HG02571 (cell line): ENCODE measurements around the gene UXT.
A peak's percentile ranks its signal among the peaks of the same experiment; 100 is the strongest.

Experiments used
- ATAC-seq: cut with Tn5 transposase; IDR thresholded peaks from one replicate; pipeline ENCODE4 v1.9.1; 2021; ENCODE audit warnings: mild to moderate bottlenecking, moderate library complexity; ENCODE audit not compliant: unreplicated experiment

Gene UXT

DNA sequence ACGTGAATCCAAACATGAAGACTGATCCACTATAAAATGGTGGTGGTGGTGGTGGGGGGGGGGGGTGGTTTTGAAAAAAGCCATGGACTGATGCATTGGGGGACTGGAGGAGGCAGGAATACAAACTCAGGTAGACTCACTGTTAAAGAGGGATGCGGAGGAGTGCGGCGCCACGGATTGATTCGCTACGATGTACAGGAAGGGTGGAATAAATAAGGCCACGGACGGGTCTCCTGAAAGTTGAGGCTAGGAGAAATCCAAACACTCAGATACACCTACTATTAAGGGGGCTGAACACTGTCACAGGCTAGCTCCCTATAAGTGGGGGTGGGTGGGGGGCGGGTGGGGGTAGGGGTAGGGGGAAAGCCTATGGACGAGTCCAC lies 9.2 kb downstream of the UXT start:
- no peak for ATAC-seq

DNA sequence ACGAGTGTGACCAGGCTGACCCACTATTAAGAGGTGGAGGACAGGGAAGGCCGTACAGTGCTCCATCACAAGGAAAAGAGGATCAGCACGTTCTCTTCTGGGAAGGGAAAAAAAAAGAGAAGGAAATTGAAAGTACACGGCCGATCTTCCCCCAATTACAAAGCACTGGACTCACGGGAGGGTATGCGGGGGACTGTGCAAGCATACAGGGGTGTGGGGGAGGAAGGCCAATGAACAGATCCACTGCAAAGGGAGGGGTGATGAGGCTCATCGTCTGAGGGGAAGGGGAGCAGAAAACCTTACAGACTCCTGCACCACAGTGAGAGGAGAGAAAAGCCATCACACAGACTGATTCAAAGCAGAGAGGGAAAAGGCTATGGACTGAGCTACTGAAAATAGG lies 9.7 kb downstream of the UXT start:
- ATAC-seq: no peak

DNA sequence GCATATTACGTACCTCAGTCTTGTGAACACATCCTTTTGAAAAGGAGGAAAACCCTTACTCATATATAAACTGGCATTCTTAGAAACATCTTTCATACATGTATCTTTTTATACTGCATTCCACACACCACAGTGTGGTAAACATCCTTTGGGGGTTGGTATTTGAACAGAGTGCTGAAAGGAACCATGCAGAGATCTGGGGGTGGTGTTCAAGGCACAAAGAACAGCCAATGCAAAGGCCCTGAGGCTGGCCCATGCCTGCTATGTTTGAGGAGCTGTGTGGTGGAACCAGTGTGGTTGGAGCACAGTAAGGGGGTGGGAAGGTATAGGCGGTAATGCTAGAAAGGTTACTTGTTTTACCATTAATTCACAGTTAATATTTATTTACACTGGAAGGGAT lies 10.6 kb downstream of the UXT start:
- no peak for ATAC-seq

DNA sequence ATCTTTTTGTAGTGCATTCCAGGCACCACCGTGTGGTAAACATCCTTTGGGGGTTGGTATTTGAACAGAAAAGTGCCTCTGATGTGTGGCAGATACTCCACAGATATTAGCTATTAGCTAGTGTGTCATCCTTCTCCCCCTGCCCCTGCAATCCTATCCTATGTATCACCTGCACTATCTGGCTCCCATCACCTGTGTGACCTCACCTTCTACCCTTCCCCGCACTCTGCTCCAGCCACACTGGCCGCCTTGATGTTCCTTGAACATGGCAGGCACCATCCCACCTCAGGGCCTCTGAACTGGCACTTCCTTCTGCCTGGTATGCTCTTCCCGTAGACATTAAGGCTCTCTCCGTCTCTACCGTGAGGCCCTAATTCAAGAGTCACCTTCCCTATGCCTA lies 12.3 kb downstream of the UXT start:
- ATAC-seq: no peak

DNA sequence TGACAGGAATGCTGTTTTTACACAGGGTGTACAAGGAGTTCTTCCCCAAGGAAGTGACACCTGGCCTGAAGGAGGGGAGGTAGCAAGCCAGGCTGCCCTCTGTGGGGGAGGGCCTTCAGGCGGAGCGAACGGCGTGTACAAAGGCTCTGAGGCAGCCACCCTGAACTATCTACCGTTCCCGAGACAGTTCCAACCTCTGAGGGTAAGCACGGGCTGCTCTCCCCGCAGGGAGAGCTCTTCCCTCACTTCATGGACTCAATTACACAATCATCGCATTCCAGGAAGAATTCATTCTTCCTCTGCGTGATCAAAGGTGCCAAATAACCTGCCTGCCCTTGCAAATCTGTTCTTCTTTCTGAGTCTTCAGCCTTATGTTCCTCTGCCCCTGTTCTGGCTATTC lies 13.4 kb downstream of the UXT start:
- ATAC-seq: no peak

DNA sequence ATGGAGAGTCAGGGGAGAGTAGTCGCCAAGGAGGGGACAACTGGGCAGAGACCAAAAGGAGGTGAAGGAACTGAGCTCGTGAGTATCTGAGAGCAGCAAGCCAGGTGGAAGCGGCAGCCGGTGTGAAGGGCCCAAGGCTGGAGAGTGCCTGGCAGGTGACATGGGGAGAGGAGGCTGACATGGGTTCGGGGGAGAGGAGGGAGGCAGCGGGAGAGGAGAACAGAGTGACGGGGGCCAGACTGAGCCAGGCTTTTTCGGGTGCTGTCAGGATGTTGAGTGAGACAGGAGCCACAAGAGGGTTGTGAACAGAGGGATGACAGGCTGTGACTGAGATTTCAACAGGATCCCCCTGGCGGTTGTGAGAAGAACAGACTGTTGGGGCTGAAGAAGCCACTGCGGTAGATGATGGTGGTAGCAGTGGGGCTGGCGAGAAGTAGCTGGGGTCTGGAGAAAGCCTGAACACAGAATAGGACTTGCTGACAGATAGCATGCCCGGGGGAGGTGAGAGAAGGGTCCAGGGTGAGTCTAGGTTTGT lies 14.4 kb downstream of the UXT start:
- no peak for ATAC-seq

DNA sequence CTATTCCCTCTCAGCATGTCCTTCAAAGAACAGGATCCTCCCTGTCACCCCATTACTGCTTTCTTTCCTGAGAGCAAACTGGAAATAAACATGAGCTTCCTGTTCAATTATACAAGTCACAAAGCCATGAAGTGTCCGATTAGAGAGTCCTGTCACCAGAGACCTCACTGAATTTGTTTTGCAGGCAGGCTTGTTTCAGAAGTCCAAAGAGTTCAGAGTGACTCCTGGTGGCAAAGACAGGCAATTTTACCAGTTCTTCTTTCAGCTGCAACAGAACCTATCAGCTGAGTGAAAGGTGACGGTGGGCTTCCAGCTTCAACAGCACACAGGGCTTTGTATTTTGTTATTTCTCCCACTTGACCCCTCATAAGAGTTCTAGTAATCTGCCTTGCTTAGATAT lies 15.1 kb downstream of the UXT start:
- no peak for ATAC-seq

DNA sequence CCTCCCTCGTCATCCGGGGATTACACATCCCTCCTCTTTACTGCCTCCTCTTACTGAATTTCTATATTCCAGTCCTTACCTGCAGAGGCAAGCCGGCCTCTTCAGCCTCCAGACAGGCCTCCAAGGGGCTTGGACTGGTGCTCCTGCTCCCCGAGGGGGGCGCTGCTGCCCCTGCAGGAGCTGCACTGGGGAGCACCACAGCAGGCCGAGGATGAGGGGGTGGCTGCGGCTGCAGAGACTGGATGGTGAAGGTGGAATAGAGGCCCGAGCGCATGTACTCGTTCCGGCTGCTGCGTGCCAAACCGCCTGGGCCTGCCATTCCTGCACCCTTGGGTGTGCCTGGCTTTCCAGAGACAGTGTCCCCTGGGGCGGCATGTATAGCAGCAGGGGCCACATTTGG lies 20.2 kb downstream of the UXT start:
- ATAC-seq: no peak

DNA sequence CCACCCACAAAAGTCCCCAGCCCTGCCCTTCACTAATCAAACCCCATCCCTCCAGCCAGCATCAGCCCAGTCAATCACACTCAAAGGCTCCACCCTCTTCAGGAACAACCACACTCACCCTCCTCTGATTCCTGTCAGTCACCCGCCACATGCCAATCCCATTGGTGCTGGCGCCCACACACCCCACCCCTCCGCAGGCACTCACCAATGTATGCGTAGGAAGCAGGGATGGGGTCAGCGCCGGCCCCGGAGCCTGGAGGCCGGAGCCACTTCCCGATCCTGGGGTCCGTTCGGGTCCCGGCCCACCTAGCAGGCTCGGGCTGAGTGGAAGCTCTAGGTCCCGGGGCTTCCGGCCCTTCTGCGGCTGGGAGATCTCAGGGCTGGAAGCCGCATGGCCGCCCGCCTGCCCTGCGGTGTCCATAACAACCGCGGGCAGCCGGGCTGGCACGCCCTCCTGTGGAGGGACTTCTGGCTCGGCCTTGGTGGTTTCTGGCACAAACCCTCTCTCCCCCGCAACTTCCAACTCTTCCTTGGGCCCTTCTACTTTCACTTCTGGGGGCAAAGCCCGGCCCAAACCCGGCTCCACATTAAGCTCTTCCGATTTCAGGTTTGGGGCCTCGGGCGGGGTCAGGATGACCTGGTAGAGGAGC lies 21.3 kb downstream of the UXT start:
- ATAC-seq: no peak

DNA sequence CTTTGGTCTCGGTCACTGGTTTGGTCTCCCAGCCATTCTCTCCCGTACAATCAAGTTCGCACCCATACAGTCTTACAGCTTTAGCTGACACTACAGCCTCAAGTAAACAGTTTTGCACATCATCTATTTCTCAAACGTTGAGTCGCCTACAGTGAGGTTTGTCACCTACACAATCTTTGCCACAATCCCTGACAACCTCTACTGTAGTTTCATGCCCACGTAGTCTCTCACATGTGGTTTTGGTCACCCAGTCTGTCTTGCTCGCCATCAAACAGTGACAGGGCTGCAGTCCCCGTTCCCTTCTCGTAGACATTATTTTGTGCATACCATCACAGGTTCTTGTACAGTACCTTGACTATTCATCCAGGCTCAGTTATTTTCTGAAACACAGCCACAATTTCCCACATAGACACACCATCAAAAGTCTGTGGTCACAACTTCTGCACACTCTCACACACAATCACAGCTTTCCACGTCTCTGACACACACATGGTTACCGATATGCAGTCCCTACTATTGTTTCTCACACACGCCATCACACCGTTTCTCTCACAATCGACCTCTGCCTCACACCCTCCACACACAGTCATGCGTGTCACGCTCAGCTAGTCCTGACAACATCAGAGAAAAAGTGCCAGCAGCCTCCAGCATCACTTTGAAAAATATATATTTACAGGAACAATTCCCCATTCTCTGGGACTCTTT lies 24.0 kb downstream of the UXT start:
- no peak for ATAC-seq

DNA sequence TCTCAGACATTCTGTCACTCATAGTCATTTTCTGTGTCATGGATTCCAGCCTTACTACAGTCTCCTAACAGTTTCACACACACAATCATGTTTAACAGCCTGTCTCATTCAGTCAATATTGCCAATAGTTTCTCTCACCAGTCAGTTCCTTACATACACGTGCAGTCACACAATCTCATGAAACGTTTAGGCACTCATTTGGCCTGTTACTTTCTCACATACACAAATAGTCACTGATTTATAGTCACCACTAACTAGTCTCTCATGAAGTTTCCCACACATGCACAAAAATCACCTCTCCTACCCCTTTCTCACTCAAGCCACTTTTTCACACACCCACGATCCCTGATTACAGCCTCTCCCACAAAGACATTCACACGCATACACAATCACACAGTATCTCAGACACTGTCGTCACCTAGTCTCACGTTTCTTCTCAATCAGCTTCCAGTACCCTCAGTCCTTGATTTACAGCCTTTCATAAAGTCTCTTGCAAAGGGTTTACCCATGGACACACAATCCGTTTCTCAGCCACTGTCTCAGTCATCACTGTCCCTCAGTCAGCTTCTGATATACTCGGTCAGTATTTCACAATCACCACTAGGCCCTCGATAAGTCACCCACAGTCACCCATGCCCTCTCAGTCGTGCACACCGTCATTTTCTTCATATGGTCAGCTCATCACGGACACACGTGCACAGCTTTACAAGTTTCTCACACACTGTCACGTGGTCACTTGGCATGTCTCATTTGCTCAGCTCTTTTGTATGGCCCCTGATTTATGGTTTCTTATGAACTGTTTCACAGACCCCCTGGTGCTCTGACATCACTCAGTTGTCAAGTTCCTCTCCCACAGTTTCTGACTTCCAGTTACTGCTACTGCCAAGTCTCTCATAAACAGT lies 25.0 kb downstream of the UXT start:
- ATAC-seq: no peak

DNA sequence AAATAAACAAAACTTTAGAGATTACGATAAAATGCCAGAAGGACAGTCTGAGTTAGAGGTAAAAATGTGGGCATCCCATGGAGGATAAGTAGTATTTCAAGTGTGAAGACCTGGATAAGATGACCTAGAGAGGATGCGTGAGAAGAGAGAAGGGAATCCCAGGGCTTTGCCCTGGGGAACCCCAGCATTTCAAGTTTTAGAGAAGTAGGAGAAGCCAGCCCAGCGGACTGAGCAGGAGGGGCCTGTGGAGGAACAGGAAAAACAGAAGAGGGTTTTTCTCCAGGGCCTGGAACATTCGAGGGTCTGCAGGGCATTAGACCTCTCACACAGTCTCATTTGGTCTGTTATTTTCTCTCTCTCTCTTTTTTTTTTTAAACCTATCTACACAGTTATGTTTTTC lies 26.3 kb downstream of the UXT start:
- ATAC-seq: no peak

DNA sequence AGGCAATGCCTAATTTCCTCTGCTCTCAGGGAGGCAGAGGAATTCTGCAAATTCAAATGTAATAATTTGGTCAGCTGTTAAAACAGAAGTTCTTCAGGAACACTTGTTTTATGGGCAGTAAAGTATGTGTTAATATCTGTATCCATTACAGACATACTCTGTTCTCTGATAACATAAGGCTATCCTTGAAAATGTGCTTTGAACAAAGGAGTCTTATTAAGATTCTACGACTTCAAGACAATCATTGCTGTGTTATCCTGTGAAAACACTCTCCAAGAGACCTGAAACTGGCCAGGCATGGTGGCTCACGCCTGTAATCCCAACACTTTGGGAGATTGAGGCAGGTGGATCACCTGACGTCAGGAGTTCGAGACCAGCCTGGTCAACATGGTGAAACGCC lies 27.3 kb downstream of the UXT start:
- ATAC-seq: no peak

DNA sequence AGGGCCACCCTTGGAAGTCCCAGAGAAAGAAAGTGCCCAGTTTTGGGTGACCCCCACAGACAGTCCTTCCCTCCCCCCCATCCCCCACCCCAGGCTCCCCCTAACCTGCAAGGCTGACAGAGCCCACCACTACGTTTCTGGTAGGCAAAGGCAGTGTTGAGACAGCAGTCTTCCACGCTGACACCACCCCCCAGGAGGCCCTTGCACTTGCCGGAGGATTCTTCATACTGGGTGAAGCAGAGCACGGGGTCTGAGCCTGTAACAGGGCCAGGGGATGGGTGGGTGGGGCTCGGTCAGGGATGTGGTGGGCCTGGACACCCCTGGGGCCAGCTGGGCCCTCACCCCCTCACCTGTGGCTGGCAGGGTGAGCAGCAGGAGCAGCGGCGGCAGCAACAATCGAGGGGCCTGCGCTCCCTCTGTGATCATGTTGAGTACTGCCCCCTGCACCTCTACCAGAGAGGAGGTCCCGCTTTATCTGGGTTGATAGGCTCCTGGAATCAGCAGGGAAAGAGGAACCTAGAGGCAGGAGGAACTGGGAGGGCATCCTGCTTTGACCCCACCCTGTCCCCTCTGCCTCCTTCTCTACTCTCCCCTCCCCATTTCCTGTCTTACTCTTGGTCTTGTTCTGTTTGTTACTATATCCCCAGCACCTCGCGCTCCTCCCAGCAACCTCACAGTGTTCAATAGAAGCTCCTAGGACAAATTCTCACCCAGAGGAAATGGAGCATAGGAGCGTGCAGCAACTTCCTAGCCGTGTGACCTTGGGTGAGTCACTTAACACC lies 29.4 kb downstream of the UXT start, which contains the start of gene CFP:
TSS of gene CFP (minus strand) at position 512 of the 782 bp plus-strand sequence. CDS start at position 426, 86 bp downstream.
- ATAC-seq: no peak

DNA sequence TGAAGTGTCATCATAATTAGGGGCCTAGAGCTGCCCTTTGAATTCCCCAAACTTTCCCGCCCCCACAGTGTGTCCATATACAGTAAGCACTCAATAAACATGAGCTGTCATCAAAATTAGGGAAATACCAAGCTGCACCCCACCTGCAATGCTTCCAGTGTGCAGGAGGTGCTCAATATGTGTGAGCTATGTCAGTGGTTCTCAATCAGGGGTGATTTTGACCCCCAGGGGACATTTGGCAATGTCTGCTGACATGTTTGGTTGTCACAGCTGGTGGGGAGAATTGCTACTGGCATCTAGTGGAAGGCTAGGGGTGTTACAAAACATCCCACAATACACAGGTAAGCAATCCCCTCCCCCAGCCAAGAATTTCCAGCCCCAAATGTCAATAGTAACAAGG lies 30.0 kb downstream of the UXT start:
- ATAC-seq: no peak

DNA sequence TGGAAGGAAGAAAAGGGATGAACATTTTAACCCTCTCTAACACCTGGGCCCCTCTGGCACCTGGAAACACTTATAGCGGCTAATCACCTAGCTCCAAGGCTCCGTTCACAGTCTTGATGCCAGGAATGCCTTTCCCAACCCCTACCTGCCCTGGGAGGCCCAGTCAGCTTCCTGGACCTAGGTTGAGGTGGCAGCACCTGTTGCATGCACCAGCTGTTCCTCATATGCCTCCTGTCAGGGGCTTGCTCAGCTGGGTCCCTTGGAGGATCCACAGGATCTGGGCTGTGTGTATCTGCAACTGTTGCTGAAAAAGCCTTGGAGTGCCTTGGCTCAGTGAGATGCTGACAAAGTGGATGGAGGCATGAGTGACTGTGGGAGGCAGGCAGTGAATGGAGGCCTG lies 33.6 kb downstream of the UXT start:
- ATAC-seq: no peak

DNA sequence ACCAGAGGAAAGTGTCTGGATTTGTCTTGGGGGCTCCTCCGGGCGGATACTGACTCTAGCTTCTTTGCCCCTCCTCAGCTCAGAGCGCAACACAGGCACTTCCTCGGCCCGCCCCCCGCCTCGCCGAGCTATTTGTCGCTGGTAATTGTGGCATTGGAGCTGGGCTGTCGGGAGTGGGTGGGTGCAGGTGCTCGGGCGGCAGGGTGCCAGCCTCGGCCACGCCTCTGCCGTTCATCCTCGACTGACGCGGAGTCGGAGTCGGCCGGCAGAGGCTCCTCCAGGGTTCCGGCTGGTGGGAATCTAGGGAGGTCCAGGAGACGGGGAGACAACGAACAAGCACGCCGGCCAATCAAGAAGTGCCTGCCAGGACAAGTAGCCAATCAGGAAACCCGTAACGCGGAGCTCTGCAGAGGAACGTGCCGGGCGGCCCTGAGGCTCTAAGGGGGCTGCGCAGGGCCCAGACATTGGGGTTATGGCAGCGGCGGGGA lies 35.4 kb downstream of the UXT start:
- no peak for ATAC-seq

DNA sequence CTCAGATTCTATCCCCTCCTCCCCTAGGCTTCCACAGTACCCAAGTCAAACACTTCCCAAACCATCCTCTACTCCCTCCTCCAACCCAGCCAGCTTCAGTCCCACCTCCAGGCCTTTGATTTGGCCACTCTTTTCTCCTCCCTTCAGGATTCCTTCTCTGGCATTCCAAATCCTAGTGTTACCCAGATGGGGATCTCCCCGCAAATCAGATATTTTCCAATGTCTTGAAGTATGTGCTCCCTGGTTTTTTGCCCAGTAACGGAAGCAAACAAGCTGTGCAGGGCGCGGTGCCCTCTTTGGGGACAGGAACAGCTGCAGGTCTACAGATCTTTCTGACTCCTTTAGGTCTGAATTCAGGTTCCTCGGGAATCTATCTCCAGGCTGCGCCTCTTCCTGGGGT lies 37.1 kb downstream of the UXT start:
- ATAC-seq: no peak

DNA sequence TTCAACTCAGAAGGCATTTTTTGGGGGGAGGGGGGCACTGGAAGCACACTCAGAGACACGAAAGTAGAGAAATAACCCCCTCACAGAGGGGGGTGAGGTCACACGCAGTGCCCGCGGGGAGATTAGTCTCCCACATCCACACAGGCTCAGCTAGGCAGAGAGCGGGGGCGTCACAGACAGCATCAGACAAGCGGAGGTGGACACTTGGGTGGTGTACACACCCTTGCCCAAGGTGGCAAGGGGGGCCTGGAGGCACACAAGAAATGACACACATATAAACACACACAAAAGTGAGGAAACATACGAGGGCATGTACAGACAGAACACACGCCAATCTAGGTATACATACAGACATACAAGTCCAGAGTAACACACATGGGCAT lies 38.7 kb downstream of the UXT start:
- ATAC-seq: no peak

DNA sequence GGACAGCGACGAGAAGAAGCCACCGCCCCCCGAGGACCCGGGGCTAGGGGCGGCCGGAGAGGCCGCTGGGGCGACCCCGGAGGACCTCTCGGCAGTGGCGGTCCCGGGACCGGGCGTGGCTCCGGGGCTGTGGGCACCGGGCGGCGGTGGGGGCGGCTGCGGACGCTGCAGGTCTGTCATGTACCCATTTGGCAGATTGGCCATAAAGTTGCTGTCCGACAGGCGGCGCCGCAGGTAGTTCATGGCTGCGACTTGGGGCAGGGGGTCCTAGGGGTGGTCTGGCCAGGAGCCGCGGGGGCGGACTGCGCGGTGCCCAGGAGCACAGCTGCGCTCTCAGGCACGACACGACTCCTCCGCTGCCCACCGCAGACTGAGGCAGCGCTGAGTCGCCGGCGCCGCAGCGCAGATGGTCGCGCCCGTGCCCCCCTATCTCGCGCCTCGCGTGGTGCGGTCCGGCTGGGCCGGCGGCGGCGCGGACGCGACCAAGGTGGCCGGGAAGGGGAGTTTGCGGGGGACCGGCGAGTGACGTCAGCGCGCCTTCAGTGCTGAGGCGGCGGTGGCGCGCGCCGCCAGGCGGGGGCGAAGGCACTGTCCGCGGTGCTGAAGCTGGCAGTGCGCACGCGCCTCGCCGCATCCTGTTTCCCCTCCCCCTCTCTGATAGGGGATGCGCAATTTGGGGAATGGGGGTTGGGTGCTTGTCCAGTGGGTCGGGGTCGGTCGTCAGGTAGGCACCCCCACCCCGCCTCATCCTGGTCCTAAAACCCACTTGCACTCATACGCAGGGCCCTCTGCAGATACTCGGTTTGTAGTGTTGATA lies 39.3 kb downstream of the UXT start, which contains the start of gene SYN1:
TSS of gene SYN1 (minus strand) at position 372 of the 817 bp plus-strand sequence. CDS start at position 243, 129 bp downstream.
- ATAC-seq: peak; percentile 58
